Mesenchymal stem cell (in vitro differentiated cells and primary cell): ENCODE data around the gene AKAP10.
A peak's percentile ranks its signal among the peaks of the same experiment; 100 is the strongest.
"Not testable (repeated sequence)": the region's sequence is repeated elsewhere in the genome, so short reads cannot be mapped to it uniquely, and the experiment has no call there.

ENCODE experiments used
- DNase-seq: peaks from one replicate; pipeline ENCODE4 v3.0.0-alpha.2; 2013
- H2AFZ ChIP-seq: one replicate; pipeline ENCODE4 v1.6.1; 2013; ENCODE audit warnings: low read depth, mild to moderate bottlenecking, control low read depth, inconsistent platforms, low read length, moderate library complexity
- H2AK5ac ChIP-seq: 2 replicates; pipeline ENCODE4 v1.6.1; 2013; ENCODE audit warnings: low read length, moderate library complexity, mild to moderate bottlenecking, inconsistent platforms; ENCODE audit not compliant: severe bottlenecking
- H2BK120ac ChIP-seq: one replicate; pipeline ENCODE4 v1.6.1; 2013; ENCODE audit warnings: low read depth, mild to moderate bottlenecking, inconsistent platforms, low read length, moderate library complexity
- H2BK12ac ChIP-seq, 2 experiments: one replicate each; pipeline ENCODE4 v1.6.1; 2013; ENCODE audit warnings: inconsistent platforms in 2 of 2, low read length in 2 of 2, mild to moderate bottlenecking in 2 of 2, moderate library complexity in 2 of 2, control low read depth in 1 of 2
- H2BK15ac ChIP-seq: one replicate; pipeline ENCODE4 v1.6.1; 2013; ENCODE audit warnings: mild to moderate bottlenecking, low read depth, inconsistent platforms; ENCODE audit not compliant: poor library complexity, severe bottlenecking
- H2BK5ac ChIP-seq: 2 replicates; pipeline ENCODE4 v1.6.1; 2013; ENCODE audit warnings: low read depth, mild to moderate bottlenecking, low read length, control low read depth, inconsistent platforms; ENCODE audit not compliant: poor library complexity, severe bottlenecking
- H3K14ac ChIP-seq, 2 experiments: one replicate each; pipeline ENCODE4 v1.6.1; 2013; ENCODE audit warnings: inconsistent platforms in 2 of 2, low read length in 2 of 2, control low read depth in 1 of 2, mild to moderate bottlenecking in 1 of 2, moderate library complexity in 1 of 2
- H3K18ac ChIP-seq, 2 experiments: one replicate each; pipeline ENCODE4 v1.6.1; 2013; ENCODE audit warnings: inconsistent platforms in 2 of 2, low read length in 2 of 2, control low read depth in 1 of 2, low read depth in 1 of 2, mild to moderate bottlenecking in 1 of 2
- H3K23ac ChIP-seq, 2 experiments: one replicate each; pipeline ENCODE4 v1.6.1; 2013; ENCODE audit warnings: inconsistent platforms in 2 of 2, low read length in 2 of 2, mild to moderate bottlenecking in 2 of 2, moderate library complexity in 2 of 2, control low read depth in 1 of 2
- H3K27ac ChIP-seq: 2 replicates; pipeline ENCODE4 v1.5.1; 2013; ENCODE audit warnings: mild to moderate bottlenecking, moderate library complexity, low read length, control low read depth, inconsistent platforms; ENCODE audit not compliant: poor library complexity, severe bottlenecking
- H3K27me3 ChIP-seq, 2 experiments: 2 replicates each; pipeline versions ENCODE4 v1.6.1 to v1.7.0; 2013; ENCODE audit warnings: low read length in 2 of 2, mild to moderate bottlenecking in 2 of 2, moderate library complexity in 2 of 2, control low read depth in 1 of 2, inconsistent platforms in 1 of 2; ENCODE audit not compliant: control insufficient read depth in 1 of 2, insufficient read depth in 1 of 2
- H3K36me3 ChIP-seq, 2 experiments: 2 replicates each; pipeline versions ENCODE4 v1.6.1 to v1.7.0; 2013; ENCODE audit warnings: low read length in 2 of 2, control low read depth in 1 of 2, inconsistent platforms in 1 of 2, low read depth in 1 of 2, mild to moderate bottlenecking in 1 of 2; ENCODE audit not compliant: insufficient read depth in 2 of 2, control insufficient read depth in 1 of 2
- H3K4ac ChIP-seq, 2 experiments: one replicate each; pipeline ENCODE4 v1.6.1; 2013; ENCODE audit warnings: inconsistent platforms in 2 of 2, low read length in 2 of 2, mild to moderate bottlenecking in 2 of 2, moderate library complexity in 2 of 2, control low read depth in 1 of 2, low read depth in 1 of 2
- H3K4me1 ChIP-seq: 2 replicates; pipeline ENCODE4 v1.6.1; 2013; ENCODE audit warnings: low read depth, low read length, control low read depth; ENCODE audit not compliant: control insufficient read depth, insufficient read depth
- H3K4me2 ChIP-seq: 2 replicates; pipeline ENCODE4 v1.6.1; 2013; ENCODE audit warnings: low read length, mild to moderate bottlenecking, inconsistent platforms; ENCODE audit not compliant: poor library complexity, severe bottlenecking
- H3K4me3 ChIP-seq, 2 experiments: 2 replicates each; pipeline versions ENCODE4 v1.5.1 to v1.7.0; 2013; ENCODE audit warnings: low read length in 2 of 2, mild to moderate bottlenecking in 2 of 2, control low read depth in 1 of 2, low read depth in 1 of 2; ENCODE audit not compliant: insufficient read depth in 1 of 2
- H3K79me1 ChIP-seq: replicated peaks from 2 replicates; pipeline ENCODE4 v1.6.1; 2013; ENCODE audit warnings: mild to moderate bottlenecking, control low read depth, low read length, inconsistent platforms; ENCODE audit not compliant: poor library complexity, severe bottlenecking
- H3K9ac ChIP-seq: 2 replicates; pipeline ENCODE4 v1.7.0; 2013; ENCODE audit warnings: mild to moderate bottlenecking, low read length, moderate library complexity
- H3K9me3 ChIP-seq: 2 replicates; pipeline ENCODE4 v1.7.0; 2013; ENCODE audit warnings: mild to moderate bottlenecking, low read length; ENCODE audit not compliant: control insufficient read depth
- H4K8ac ChIP-seq: one replicate; pipeline ENCODE4 v1.6.1; 2013; ENCODE audit warnings: inconsistent platforms, mild to moderate bottlenecking, low read length, moderate library complexity
- H4K91ac ChIP-seq: one replicate; pipeline ENCODE4 v1.6.1; 2013; ENCODE audit warnings: mild to moderate bottlenecking, low read length, inconsistent platforms
- WGBS: methylation state at CpG from one replicate; pipeline ENCODE4 v1.1.7; 2013; ENCODE audit warnings: mixed read lengths; 5-methylcytosine and 5-hydroxymethylcytosine counted together

AKAP10 gene

GRCh38 chr17:19958023-19958422 is 19.6 kb downstream of the AKAP10 start:
- no peaks in the 10 kb centered on the region for H3K27me3 ChIP-seq
- peak; percentile 86 for DNase-seq
- H3K9me3 ChIP-seq = no peaks in the 10 kb centered on the region
- no peak overlapping the region for H3K4me3 ChIP-seq
- no peak overlapping the region for H2BK120ac ChIP-seq
- H2BK15ac ChIP-seq = no peak overlapping the region
- peak overlapping the region; percentile 89 for H2AK5ac ChIP-seq
- peaks cover 12 to 66% of the 10 kb centered on the region in 2 experiments for H3K36me3 ChIP-seq
- peak overlapping the region; percentile 44 for H2BK5ac ChIP-seq
- no peak overlapping the region for H3K14ac ChIP-seq
- no peak overlapping the region for H3K23ac ChIP-seq
- H3K18ac ChIP-seq = no peak overlapping the region
- H3K4me1 ChIP-seq = peaks cover 3% of the 10 kb centered on the region
- H4K91ac ChIP-seq = no peak overlapping the region
- peaks cover 5% of the 10 kb centered on the region for H3K79me1 ChIP-seq
- peak overlapping the region; percentile 90 for H3K27ac ChIP-seq
- no peak overlapping the region for H2AFZ ChIP-seq
- no peak overlapping the region for H4K8ac ChIP-seq
- 15% methylated on average over 5 of the region's 5 CpGs for WGBS
- H2BK12ac ChIP-seq = no peak overlapping the region
- H3K4me2 ChIP-seq = peak overlapping the region; percentile 47
- H3K9ac ChIP-seq = peak overlapping the region; percentile 75
- H3K4ac ChIP-seq = no peak overlapping the region

GRCh38 chr17:19955099-19955498 is 22.5 kb downstream of the AKAP10 start:
- Histone ChIP-seq H2AFZ (no peak overlapping the region), H3K9me3 (no peaks in the 10 kb centered on the region), H3K27ac (no peak overlapping the region), H3K9ac (no peak overlapping the region), H3K4me1 (peaks cover 6% of the 10 kb centered on the region), H4K8ac (no peak overlapping the region), H3K4ac (no peak overlapping the region), H3K4me3 (no peak overlapping the region), H3K14ac (no peak overlapping the region), H3K79me1 (peaks cover 3% of the 10 kb centered on the region), H2AK5ac (no peak overlapping the region), H3K4me2 (no peak overlapping the region), H3K36me3 (peaks cover 7 to 38% of the 10 kb centered on the region in 2 experiments), H4K91ac (no peak overlapping the region), H2BK120ac (no peak overlapping the region), H2BK15ac (no peak overlapping the region), H3K27me3 (no peaks in the 10 kb centered on the region), H2BK12ac (no peak overlapping the region), H2BK5ac (no peak overlapping the region), H3K18ac (no peak overlapping the region), H3K23ac (no peak overlapping the region)
- WGBS = 97% methylated on average over 7 of the region's 7 CpGs
- DNase-seq = no peak

DNA sequence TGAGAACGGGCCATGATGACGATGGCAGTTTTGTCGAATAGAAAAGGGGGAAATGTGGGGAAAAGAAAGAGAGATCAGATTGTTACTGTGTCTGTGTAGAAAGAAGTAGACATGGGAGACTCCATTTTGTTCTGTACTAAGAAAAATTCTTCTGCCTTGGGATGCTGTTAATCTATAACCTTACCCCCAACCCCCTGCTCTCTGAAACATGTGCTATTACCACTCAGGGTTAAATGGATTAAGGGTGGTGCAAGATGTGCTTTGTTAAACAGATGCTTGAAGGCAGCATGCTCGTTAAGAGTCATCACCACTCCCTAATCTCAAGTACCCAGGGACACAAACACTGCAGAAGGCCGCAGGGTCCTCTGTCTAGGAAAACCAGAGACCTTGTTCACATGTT is 26.2 kb downstream of the AKAP10 start:
- not testable (repeated sequence) for H3K4me2 ChIP-seq, H3K14ac ChIP-seq, H3K27me3 ChIP-seq, H3K4me3 ChIP-seq, H2BK15ac ChIP-seq, H3K79me1 ChIP-seq, H2AK5ac ChIP-seq, H4K8ac ChIP-seq, H3K4me1 ChIP-seq, H2AFZ ChIP-seq, H3K9me3 ChIP-seq, DNase-seq, H2BK5ac ChIP-seq, H3K9ac ChIP-seq, H3K18ac ChIP-seq, H3K23ac ChIP-seq, H3K4ac ChIP-seq, H2BK120ac ChIP-seq, H4K91ac ChIP-seq, H2BK12ac ChIP-seq
- peak overlapping the region; percentile 43 for H3K27ac ChIP-seq
- H3K36me3 ChIP-seq = peaks cover 13 to 34% of the 10 kb centered on the region in 2 experiments
- 44% methylated on average over 1 of the region's 5 CpGs for WGBS

GRCh38 chr17:19950624-19951195 is 26.9 kb downstream of the AKAP10 start:
- not testable (repeated sequence) for H3K27ac ChIP-seq, H2AK5ac ChIP-seq, H3K4me1 ChIP-seq, H2BK12ac ChIP-seq, H3K14ac ChIP-seq, H3K18ac ChIP-seq, H3K9me3 ChIP-seq, H2BK120ac ChIP-seq, H3K23ac ChIP-seq, H3K4me3 ChIP-seq, H4K91ac ChIP-seq, H3K79me1 ChIP-seq, H3K4me2 ChIP-seq, H3K27me3 ChIP-seq, H3K4ac ChIP-seq, H2BK5ac ChIP-seq, H4K8ac ChIP-seq, H2BK15ac ChIP-seq, H3K9ac ChIP-seq, DNase-seq, H2AFZ ChIP-seq
- 95% methylated on average over 29 of the region's 43 CpGs for WGBS
- peaks cover 13 to 32% of the 10 kb centered on the region in 2 experiments for H3K36me3 ChIP-seq
